ENCODE data around the gene BPIFB3.
"Not testable (repeated sequence)": the region's sequence is repeated elsewhere in the genome, so short reads cannot be mapped to it uniquely, and the experiment has no call there.

Gene BPIFB3

DNA sequence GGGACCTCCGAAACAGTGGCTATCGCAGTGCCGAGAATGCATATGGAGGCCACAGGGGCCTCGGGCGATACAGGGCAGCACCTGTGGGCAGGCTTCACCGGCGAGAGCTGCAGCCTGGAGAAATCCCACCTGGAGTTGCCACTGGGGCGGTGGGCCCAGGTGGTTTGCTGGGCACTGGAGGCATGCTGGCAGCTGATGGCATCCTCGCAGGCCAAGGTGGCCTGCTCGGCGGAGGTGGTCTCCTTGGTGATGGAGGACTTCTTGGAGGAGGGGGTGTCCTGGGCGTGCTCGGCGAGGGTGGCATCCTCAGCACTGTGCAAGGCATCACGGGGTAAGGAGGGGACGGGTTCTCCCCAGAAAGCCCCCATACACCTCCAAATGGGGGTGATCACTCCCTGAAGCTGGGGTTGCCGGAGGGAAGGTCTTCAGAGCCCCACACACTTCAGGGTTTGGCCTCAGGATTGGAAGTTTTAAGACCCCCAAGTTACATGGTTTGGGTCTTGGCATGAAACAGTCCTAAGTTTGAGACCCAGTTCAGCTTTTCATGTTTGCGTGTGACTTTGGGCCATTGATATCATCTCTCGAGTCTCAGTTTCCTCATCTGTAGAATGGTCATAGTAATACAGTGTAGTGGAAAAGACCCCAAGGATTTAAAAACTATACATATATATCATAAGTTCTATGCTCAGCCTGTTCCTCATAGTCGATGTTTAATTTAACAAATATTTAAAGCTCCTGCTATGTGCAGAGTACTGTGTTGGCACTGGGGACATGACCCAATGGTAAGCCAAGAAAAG lies 30.0 kb downstream of the BPIFB3 start:
- no peaks in the 10 kb centered on the region for H3K27me3 Mint-ChIP-seq
- no peaks in the 10 kb centered on the region for H3K4me1 Mint-ChIP-seq (ENCODE audit: low read depth in 2 of 2)
- H3K36me3 Mint-ChIP-seq (ENCODE audit: insufficient read depth): peaks cover 4% of the 10 kb centered on the region
- DNase-seq (no peak), ATAC-seq (replicated peaks) (no peak)
- H3K27ac Mint-ChIP-seq: no peak overlapping the region
- H3K4me3 Mint-ChIP-seq: no peak overlapping the region
- H3K9me3 Mint-ChIP-seq: no peaks in the 10 kb centered on the region

DNA sequence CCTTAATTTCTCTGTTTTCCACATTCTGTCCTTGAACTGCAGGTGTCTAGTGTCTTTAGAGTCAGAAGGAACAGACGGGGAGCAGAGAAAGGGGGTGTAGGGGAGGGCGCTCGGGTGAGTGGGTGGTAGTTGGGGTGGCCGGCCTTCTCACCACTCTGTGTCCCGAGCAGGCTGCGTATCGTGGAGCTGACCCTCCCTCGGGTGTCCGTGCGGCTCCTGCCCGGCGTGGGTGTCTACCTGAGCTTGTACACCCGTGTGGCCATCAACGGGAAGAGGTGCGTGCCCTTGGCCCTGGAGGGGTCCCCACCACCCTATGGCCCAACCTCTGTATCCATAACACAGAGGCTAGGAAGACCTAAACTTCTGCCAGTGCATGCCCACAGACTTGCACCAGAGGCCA lies 31.0 kb downstream of the BPIFB3 start:
- DNase-seq (no peak), ATAC-seq (replicated peaks) (no peak)
- no peaks in the 10 kb centered on the region for H3K9me3 Mint-ChIP-seq
- H3K27me3 Mint-ChIP-seq: no peaks in the 10 kb centered on the region
- peaks cover 4% of the 10 kb centered on the region for H3K36me3 Mint-ChIP-seq (ENCODE audit: insufficient read depth)
- H3K4me1 Mint-ChIP-seq (ENCODE audit: low read depth in 2 of 2): no peaks in the 10 kb centered on the region
- H3K4me3 Mint-ChIP-seq: no peak overlapping the region
- no peak overlapping the region for H3K27ac Mint-ChIP-seq

DNA sequence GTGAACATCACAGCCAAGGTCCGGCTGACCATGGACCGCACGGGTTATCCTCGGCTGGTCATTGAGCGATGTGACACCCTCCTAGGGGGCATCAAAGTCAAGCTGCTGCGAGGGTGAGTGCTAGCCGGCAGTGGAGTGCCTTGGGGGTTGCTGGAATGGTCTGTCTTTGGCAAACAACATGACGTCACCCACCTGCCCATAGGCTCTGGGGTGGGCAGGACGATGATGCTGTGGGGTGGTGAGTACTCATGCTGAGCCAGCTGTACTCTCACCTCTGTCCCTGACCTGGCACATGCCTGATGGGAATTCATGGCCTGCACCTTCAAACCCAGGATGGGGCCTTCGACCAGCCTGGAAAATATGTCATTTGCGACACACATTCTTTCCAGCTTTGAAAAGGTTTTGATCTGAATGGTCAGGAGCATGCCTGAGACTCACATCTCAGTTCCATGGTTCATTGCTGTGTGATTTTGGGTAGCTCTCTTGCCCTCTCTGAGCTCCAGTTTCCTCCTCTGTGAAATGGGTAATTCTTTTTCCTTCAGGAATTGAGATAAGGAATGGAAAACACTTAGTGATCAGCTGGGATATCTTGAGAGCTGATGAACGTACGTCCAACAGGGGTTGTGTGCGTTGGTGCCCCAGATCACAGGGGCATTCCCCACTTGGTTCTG lies 32.5 kb downstream of the BPIFB3 start:
- no peaks in the 10 kb centered on the region for H3K27me3 Mint-ChIP-seq
- no peak for ATAC-seq (replicated peaks)
- no peak overlapping the region for H3K4me3 Mint-ChIP-seq
- peaks cover 4% of the 10 kb centered on the region for H3K36me3 Mint-ChIP-seq (ENCODE audit: insufficient read depth)
- H3K27ac Mint-ChIP-seq: no peak overlapping the region
- H3K4me1 Mint-ChIP-seq (ENCODE audit: low read depth in 2 of 2): no peaks in the 10 kb centered on the region
- no peak for DNase-seq
- no peaks in the 10 kb centered on the region for H3K9me3 Mint-ChIP-seq

DNA sequence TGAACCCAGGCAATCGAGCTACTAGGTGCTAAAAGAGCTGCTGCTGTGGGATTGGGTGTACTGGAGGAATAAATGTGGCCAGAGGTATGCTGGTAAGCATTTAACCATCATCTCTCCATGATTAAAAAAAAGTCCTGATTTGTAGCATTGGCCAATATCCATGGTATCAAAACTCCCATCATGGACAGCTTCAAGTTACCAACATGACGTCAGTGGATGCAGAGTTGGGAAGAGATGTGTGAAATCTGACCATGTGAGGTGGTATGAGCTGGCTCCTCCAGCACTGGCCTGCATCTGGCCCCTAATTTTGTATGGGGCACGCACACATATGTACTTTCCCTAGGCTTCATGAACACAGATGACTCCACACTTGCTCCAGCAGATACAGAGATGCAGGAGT lies 37.4 kb downstream of the BPIFB3 start:
- no peaks in the 10 kb centered on the region for H3K9me3 Mint-ChIP-seq
- H3K4me1 Mint-ChIP-seq (ENCODE audit: low read depth in 2 of 2): no peaks in the 10 kb centered on the region
- H3K27ac Mint-ChIP-seq: no peak overlapping the region
- DNase-seq (no peak), ATAC-seq (replicated peaks) (no peak)
- H3K4me3 Mint-ChIP-seq: no peak overlapping the region
- no peaks in the 10 kb centered on the region for H3K27me3 Mint-ChIP-seq
- H3K36me3 Mint-ChIP-seq (ENCODE audit: insufficient read depth): peaks cover 4% of the 10 kb centered on the region

DNA sequence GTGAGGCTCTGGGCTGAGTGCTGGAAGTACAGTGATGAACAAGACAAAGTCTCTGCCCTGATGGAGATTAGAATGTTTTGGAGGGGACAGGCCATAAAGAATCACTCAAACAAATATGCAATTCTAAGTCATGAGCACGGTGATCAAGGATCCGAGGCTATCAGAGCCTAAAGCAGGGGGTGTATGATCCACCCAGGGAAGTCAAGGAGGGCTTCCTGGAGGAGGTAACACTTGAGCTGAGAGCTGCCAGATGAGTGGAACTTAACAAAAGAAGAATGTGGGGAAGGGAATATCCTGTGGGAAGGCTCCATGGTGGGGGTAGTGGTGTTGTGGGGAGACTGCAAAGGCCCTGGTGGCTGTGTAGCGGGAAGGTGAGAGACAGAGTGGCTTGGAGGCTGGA lies 38.0 kb downstream of the BPIFB3 start:
- Mint-ChIP-seq H3K4me3 (no peak overlapping the region), H3K9me3 (no peaks in the 10 kb centered on the region), H3K27ac (no peak overlapping the region), H3K36me3 (ENCODE audit: insufficient read depth) (no peaks in the 10 kb centered on the region), H3K27me3 (no peaks in the 10 kb centered on the region), H3K4me1 (ENCODE audit: low read depth in 2 of 2) (no peaks in the 10 kb centered on the region)
- ATAC-seq (replicated peaks) (no peak), DNase-seq (no peak)

DNA sequence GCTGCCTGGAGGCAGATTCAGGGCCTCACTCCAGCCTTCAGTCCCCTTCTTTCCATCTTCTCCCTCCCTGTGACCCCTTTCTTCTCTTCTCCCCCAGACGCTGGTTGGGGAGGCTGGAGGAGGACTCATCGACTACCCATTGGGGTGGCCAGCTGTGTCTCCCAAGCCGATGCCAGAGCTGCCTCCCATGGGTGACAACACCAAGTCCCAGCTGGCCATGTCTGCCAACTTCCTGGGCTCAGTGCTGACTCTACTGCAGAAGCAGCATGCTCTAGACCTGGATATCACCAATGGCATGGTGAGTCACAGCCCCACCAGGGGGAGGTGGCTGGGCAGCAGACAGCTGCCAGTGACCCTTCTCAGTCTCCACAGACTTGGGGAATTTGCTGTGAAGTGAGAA lies 38.7 kb downstream of the BPIFB3 start:
- Mint-ChIP-seq H3K27me3 (no peaks in the 10 kb centered on the region), H3K27ac (no peak overlapping the region), H3K4me1 (ENCODE audit: low read depth in 2 of 2) (no peaks in the 10 kb centered on the region), H3K36me3 (ENCODE audit: insufficient read depth) (no peaks in the 10 kb centered on the region), H3K4me3 (no peak overlapping the region), H3K9me3 (no peaks in the 10 kb centered on the region)
- ATAC-seq (replicated peaks): no peak
- DNase-seq: no peak

DNA sequence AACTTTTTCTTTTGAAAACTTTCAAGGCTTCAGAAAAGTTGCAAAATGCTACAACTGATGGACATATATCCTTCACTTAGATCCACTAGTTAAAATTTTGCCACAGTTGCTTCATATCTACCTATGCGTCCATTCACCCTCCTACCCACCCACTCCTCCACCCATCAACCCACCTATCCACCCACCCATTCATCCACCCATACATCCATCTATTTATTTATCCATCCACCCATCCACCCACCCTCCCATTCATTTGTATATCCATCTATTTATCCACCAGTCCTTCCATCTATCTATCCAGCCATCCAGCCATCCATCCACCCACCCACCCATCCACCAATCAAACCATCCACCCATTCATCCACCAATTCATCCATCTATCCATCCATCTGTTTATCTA lies 39.4 kb downstream of the BPIFB3 start:
- Mint-ChIP-seq H3K4me1 (ENCODE audit: low read depth in 2 of 2) (no peaks in the 10 kb centered on the region), H3K27me3 (no peaks in the 10 kb centered on the region), H3K27ac (no peak overlapping the region), H3K36me3 (ENCODE audit: insufficient read depth) (no peaks in the 10 kb centered on the region), H3K9me3 (no peaks in the 10 kb centered on the region), H3K4me3 (no peak overlapping the region)
- DNase-seq (no peak), ATAC-seq (replicated peaks) (no peak)

DNA sequence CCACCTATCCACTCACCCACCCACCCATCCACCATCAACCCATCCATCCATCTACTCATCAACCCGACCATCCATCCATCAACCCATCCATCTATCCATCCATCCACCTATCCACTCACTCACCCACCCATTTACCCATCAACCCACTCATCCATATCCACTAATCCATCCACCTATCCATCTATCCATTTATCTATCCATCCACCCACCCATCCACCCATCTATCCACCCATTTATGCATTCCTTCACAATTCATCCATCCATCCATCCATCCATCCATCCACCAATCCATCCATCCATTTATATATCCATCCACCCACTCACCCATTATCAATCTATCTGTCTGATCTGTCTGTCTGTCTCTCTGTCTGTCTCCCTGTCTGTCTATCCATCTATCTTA lies 39.9 kb downstream of the BPIFB3 start:
- no peak overlapping the region for H3K27ac Mint-ChIP-seq
- H3K9me3 Mint-ChIP-seq: no peaks in the 10 kb centered on the region
- no peaks in the 10 kb centered on the region for H3K4me1 Mint-ChIP-seq (ENCODE audit: low read depth in 2 of 2)
- ATAC-seq (replicated peaks) (no peak), DNase-seq (no peak)
- no peaks in the 10 kb centered on the region for H3K36me3 Mint-ChIP-seq (ENCODE audit: insufficient read depth)
- no peaks in the 10 kb centered on the region for H3K27me3 Mint-ChIP-seq
- no peak overlapping the region for H3K4me3 Mint-ChIP-seq

DNA sequence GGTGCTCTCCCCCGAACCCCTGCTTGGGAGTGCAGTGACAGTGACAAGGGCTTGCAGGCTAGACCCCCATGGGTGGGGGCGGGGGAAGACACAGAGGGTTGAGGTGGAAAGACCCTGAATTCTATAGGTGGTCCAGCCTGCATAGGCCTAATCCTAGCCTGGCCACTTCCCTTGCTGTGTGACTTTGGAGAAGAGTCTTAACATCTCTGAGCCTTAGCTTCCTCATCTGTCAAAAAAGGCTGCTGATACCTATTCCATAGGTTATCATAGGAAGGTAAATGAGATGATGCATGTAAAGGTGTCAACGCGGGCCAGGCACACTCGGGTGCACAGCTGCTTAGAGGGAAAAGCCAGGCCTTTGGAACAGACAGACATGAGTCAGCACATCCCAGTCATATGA lies 41.5 kb downstream of the BPIFB3 start:
- no peaks in the 10 kb centered on the region for H3K36me3 Mint-ChIP-seq (ENCODE audit: insufficient read depth)
- no peak for ATAC-seq (replicated peaks)
- no peak overlapping the region for H3K27ac Mint-ChIP-seq
- peaks cover 0 to 13% of the 10 kb centered on the region in 2 donors for H3K27me3 Mint-ChIP-seq
- H3K4me3 Mint-ChIP-seq: no peak overlapping the region
- H3K9me3 Mint-ChIP-seq: no peaks in the 10 kb centered on the region
- no peak for DNase-seq
- H3K4me1 Mint-ChIP-seq (ENCODE audit: low read depth in 2 of 2): no peaks in the 10 kb centered on the region

DNA sequence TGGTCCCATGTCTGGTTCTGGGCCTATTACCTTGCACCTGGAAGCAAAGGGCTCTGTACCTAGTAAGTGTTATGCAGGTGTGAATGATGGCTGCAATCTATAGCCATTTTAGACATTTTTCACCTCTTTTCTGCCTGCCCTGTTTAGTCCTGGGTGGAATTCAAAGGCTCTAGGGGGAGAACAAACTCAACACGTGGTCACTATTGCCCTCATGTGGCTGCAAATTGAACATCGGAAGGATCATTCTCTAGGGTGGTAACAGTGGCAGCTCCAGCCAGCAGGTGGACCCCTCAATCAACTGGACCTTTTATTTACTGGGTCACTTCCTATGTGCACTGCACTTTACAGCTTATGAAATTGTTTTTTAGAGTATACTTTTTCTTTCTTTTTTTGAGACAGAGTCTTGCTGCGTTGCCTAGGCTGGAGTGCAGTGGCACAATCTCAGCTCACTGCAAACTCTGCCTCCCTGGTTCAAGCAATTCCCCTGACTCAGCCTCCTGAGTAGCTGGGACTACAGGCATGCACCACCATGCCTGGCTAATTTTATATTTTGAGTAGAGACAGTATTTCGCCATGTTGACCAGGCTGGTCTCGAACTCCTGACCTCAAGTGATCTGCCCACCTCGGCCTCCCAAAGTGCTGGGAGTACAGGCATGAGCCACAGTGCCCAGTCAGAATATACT lies 42.3 kb downstream of the BPIFB3 start:
- ATAC-seq (replicated peaks) (peak; percentile 53), DNase-seq (peak; percentile 17 to 26 (median 17))
- not testable (repeated sequence) for H3K4me3 Mint-ChIP-seq; H3K9me3 Mint-ChIP-seq; H3K27ac Mint-ChIP-seq; H3K36me3 Mint-ChIP-seq (ENCODE audit: insufficient read depth); H3K4me1 Mint-ChIP-seq (ENCODE audit: low read depth in 2 of 2)
- peaks cover 0 to 13% of the 10 kb centered on the region in 2 donors for H3K27me3 Mint-ChIP-seq

DNA sequence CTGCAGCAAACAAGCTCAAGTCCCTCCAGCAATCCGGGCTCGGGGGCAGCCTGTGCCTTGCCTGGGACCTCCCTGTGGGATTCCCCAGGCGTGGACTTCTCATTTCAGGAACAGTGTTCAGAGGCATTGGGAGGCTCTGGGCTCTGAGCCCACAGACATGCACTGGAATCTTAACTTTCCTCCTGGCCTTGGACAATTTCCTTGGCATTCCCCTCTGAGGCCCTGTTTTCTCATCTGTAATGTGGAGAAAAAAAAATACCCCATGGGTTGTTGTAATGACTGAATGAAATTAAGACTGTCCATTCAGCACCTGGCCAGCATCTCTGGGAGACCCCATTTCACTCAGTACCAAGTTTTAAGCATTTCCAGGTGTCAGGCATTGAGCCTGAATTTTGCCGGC lies 43.3 kb downstream of the BPIFB3 start:
- DNase-seq: no peak
- Mint-ChIP-seq H3K27ac (no peak overlapping the region), H3K4me1 (ENCODE audit: low read depth in 2 of 2) (no peaks in the 10 kb centered on the region), H3K9me3 (no peaks in the 10 kb centered on the region), H3K4me3 (no peak overlapping the region), H3K27me3 (peaks cover 4 to 19% of the 10 kb centered on the region in 2 donors), H3K36me3 (ENCODE audit: insufficient read depth) (no peaks in the 10 kb centered on the region)
- ATAC-seq (replicated peaks): no peak

DNA sequence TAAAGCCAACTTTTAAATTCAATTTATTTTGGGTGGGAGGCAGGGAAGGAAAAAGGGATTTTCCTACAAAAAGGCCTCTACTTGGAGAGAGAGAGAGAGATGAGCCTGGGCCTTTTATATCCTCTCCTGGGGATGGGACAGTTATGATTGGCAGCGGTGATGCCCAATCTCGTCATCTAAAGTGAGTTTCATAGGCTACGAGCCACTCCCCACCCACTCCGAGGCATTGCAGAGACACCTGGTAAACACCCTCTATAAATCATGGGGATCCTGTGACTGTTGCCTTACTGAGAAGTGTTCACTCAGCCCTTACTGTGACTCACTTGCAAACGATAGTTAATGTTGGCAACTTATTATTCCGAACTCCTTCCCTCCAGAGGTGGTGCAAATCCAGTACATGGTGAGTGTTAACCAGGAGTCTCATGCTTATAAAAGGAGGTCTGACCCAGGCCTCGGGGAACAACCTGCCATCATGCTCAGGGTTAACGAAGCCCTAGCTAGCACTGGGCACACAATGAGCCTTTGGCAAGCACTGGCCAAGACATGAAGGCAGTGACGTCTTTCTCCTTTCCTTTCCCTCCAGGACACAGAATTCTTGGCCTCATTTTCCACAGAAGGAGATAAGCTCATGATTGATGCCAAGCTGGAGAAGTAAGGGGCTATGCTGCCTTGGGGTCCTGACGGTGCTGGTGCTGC lies 46.3 kb downstream of the BPIFB3 start:
- no peak for DNase-seq
- no peak for ATAC-seq (replicated peaks)
- Mint-ChIP-seq H3K27ac (no peak overlapping the region), H3K36me3 (ENCODE audit: insufficient read depth) (no peaks in the 10 kb centered on the region), H3K9me3 (no peaks in the 10 kb centered on the region), H3K4me1 (ENCODE audit: low read depth in 2 of 2) (no peaks in the 10 kb centered on the region), H3K4me3 (no peak overlapping the region), H3K27me3 (peaks cover 5 to 30% of the 10 kb centered on the region in 2 donors)

DNA sequence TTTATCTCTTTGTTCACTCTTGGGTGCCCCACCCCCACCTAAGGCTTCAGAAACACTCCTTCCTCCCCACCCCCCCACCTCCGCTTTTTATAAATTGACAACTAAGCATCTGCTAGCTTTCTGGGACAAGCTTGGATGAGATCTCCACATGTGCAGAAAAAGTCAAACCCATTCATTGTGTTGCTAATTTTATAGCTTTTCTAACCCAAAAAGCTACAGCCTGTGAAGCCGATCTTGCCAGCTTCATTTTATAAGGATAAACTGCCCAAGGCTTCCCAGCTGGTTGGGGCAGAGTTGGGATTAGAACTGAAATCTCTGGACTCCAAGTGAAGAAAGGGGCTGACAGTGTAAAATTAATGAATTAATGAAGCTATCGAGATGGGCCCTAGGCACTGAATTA lies 49.9 kb downstream of the BPIFB3 start:
- no peaks in the 10 kb centered on the region for H3K36me3 Mint-ChIP-seq (ENCODE audit: insufficient read depth)
- no peaks in the 10 kb centered on the region for H3K4me1 Mint-ChIP-seq (ENCODE audit: low read depth in 2 of 2)
- H3K9me3 Mint-ChIP-seq: no peaks in the 10 kb centered on the region
- H3K4me3 Mint-ChIP-seq: no peak overlapping the region
- peaks cover 5 to 30% of the 10 kb centered on the region in 2 donors for H3K27me3 Mint-ChIP-seq
- H3K27ac Mint-ChIP-seq: no peak overlapping the region
- no peak for ATAC-seq (replicated peaks)
- no peak for DNase-seq

All from effector memory CD8-positive, alpha-beta T cell (primary cell).